Endothelial cell (in vitro differentiated cells): ENCODE data around the gene CMIP. TPM values are rescaled to one million over a fixed set of nuclear protein-coding genes. Genes with fewer than 3 reads are reported as not detected.

ENCODE experiments used
- DNase-seq: peaks from one replicate; pipeline ENCODE4 v3.0.0; 2021; ENCODE audit warnings: low spot score
- H3K27ac Mint-ChIP-seq: one replicate; pipeline ENCODE4 v1.8.0; 2021; ENCODE audit warnings: mixed read lengths, inconsistent platforms; ENCODE audit not compliant: unreplicated experiment
- H3K27me3 Mint-ChIP-seq: one replicate; pipeline ENCODE4 v1.8.0; 2021; ENCODE audit warnings: mild to moderate bottlenecking, moderate library complexity, mixed read lengths, inconsistent platforms; ENCODE audit not compliant: unreplicated experiment
- H3K36me3 Mint-ChIP-seq: one replicate; pipeline ENCODE4 v1.8.0; 2021; ENCODE audit warnings: mild to moderate bottlenecking, low read depth, mixed read lengths, inconsistent platforms; ENCODE audit not compliant: unreplicated experiment
- H3K4me1 Mint-ChIP-seq: one replicate; pipeline ENCODE4 v1.8.0; 2021; ENCODE audit warnings: mild to moderate bottlenecking, mixed read lengths, inconsistent platforms; ENCODE audit not compliant: unreplicated experiment
- H3K4me3 Mint-ChIP-seq: one replicate; pipeline ENCODE4 v1.8.0; 2021; ENCODE audit warnings: mild to moderate bottlenecking, mixed read lengths, inconsistent platforms; ENCODE audit not compliant: unreplicated experiment
- H3K9me3 Mint-ChIP-seq: one replicate; pipeline ENCODE4 v1.8.0; 2021; ENCODE audit warnings: mixed read lengths, inconsistent platforms; ENCODE audit not compliant: unreplicated experiment
- total RNA-seq: library from RNA; stranded (reverse); fragmentation: NEBNext Ultra II Directional; extraction: Animal tissue kit (Norgen Biotek cat#: 25700); gene quantifications from one replicate; pipeline ENCODE4 v1.2.1, GENCODE V29; 2021; ENCODE audit not compliant: unreplicated experiment
- TF ChIP-seq, protein P1 (sequence below): fragments of 200-600 bp; sonication (generic); IDR thresholded peaks from one replicate; pipeline ENCODE4 v1.5.0; 2021; ENCODE audit warnings: antibody characterized with exemption; ENCODE audit not compliant: unreplicated experiment

CMIP gene
- total RNA-seq, 1 donor from 2014 or later: 98.9 TPM

GRCh38 chr16:81633680-81634379 is 189.2 kb downstream of the CMIP start:
- TF ChIP-seq, protein P1, sequence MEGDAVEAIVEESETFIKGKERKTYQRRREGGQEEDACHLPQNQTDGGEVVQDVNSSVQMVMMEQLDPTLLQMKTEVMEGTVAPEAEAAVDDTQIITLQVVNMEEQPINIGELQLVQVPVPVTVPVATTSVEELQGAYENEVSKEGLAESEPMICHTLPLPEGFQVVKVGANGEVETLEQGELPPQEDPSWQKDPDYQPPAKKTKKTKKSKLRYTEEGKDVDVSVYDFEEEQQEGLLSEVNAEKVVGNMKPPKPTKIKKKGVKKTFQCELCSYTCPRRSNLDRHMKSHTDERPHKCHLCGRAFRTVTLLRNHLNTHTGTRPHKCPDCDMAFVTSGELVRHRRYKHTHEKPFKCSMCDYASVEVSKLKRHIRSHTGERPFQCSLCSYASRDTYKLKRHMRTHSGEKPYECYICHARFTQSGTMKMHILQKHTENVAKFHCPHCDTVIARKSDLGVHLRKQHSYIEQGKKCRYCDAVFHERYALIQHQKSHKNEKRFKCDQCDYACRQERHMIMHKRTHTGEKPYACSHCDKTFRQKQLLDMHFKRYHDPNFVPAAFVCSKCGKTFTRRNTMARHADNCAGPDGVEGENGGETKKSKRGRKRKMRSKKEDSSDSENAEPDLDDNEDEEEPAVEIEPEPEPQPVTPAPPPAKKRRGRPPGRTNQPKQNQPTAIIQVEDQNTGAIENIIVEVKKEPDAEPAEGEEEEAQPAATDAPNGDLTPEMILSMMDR: no peak
- Mint-ChIP-seq H3K4me3 (no peak overlapping the region), H3K4me1 (peaks cover 76% of the 10 kb centered on the region), H3K36me3 (peaks cover 10% of the 10 kb centered on the region), H3K27me3 (peaks cover 3% of the 10 kb centered on the region), H3K9me3 (no peaks in the 10 kb centered on the region), H3K27ac (peak overlapping the region; percentile 94)
- no peak for DNase-seq

DNA sequence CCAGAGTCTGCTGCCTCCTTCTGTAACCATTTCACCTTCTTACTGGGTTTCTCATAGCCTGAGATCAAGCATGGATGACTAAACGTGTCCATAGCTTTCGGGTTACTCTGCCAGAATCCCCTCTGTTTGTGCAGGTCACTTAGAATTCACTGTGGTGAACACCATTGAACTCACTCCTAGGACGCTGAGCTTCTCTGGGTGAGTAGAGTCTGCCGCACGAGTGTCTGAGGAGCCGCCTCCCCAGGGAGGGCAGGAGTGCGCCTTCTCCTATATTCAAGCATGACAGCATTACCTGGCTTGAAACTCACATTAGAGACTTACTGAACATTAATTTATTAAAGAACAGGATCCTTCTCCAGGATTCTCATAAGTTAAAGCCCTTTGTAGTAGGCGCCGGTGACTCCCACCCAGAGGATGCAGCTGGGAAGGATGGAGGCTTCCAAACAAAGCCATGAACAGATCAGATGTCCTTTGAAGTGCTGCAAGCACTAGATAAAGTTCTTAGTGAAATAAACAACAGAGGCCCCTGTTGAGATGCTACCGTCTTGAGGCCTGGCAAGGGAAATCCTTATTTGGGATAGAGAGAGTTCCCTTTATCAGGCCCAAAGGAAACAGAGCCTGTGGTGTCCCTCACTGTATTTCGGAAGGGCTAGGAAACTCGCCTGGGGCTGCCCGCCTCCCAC is 189.9 kb downstream of the CMIP start:
- peak overlapping the region; percentile 37 for H3K4me3 Mint-ChIP-seq
- H3K9me3 Mint-ChIP-seq: no peaks in the 10 kb centered on the region
- peaks cover 10% of the 10 kb centered on the region for H3K36me3 Mint-ChIP-seq
- H3K27me3 Mint-ChIP-seq: peaks cover 6% of the 10 kb centered on the region
- no peak for DNase-seq
- H3K4me1 Mint-ChIP-seq: peaks cover 77% of the 10 kb centered on the region
- TF ChIP-seq, protein P1: no peak
- peak overlapping the region; percentile 94 for H3K27ac Mint-ChIP-seq

DNA sequence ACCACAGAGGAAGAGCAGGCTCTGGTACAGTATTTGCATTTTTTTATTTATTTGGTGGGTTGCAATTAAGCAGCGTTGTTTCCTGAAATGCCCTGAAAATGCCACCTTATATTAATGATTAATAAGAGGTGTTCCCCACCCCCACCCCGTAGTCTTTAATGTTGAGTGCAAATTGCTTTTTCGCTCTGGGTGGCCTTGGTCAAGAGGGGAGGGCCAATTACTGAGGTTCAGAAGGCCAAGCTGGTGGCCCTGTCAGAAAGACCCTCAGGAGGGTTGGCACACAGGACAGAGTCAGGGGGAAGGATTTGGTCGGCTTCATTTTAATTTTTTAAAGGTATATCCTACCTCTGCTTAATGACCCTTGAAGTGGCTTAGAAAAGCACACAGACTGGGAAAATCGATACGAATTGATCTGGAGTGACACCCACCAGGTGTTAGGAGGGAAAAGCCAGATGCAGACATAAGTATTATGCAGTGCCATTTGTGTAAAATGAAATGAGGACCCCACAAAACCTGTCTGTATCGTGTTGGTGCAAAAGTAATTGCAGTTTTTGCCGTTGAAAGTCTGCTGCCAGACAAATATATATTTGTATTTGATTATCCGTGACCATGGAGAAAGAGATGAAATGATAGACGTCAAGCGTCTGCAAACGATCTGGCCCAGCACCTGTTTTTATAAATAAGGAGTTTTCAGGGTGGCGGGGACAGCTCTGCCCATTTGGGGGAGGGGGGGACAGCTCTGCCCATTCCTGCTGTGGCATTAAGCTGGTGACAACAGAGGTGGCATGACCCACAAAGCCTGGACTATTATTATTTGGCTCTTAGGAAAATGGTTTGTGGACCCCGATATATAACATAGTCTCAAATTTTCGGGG is 190.7 kb downstream of the CMIP start:
- Mint-ChIP-seq H3K27me3 (peaks cover 10% of the 10 kb centered on the region), H3K4me3 (peak overlapping the region; percentile 71), H3K9me3 (no peaks in the 10 kb centered on the region), H3K36me3 (peaks cover 4% of the 10 kb centered on the region), H3K27ac (peak overlapping the region; percentile 94), H3K4me1 (peaks cover 76% of the 10 kb centered on the region)
- no peak for DNase-seq
- TF ChIP-seq, protein P1: no peak

- Mint-ChIP-seq H3K27me3 (peaks cover 15% of the 10 kb centered on the region), H3K9me3 (no peaks in the 10 kb centered on the region), H3K27ac (peak overlapping the region; percentile 84), H3K4me3 (no peak overlapping the region), H3K36me3 (peaks cover 4% of the 10 kb centered on the region), H3K4me1 (peaks cover 76% of the 10 kb centered on the region)
- TF ChIP-seq, protein P1: no peak
- no peak for DNase-seq
These were observed 191.8 kb downstream of the CMIP start for GRCh38 chr16:81636298-81636993.
